ENCODE measurements around the gene CC2D1B.

DNA sequence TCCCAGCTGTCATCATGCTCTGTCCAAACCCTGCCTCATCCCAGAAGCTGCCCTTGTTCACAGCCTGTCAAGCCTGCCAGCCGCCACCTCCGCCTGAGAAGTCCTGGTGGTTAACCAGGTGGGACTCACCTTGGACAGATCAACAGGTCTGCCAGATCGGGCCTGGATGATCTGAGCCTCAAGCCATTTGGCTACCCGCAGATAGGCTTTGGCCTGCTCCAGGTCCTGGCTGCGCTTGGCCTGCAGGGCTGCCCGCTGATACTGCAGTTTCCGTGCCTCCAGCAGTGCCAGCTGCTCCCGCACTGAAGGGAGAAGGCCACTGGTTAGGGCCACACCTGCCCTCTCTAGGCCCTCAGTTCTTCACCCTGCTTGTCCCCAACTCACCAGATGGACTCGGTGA is 8.6 kb downstream of the CC2D1B start:
- TF ChIP-seq, protein P1, sequence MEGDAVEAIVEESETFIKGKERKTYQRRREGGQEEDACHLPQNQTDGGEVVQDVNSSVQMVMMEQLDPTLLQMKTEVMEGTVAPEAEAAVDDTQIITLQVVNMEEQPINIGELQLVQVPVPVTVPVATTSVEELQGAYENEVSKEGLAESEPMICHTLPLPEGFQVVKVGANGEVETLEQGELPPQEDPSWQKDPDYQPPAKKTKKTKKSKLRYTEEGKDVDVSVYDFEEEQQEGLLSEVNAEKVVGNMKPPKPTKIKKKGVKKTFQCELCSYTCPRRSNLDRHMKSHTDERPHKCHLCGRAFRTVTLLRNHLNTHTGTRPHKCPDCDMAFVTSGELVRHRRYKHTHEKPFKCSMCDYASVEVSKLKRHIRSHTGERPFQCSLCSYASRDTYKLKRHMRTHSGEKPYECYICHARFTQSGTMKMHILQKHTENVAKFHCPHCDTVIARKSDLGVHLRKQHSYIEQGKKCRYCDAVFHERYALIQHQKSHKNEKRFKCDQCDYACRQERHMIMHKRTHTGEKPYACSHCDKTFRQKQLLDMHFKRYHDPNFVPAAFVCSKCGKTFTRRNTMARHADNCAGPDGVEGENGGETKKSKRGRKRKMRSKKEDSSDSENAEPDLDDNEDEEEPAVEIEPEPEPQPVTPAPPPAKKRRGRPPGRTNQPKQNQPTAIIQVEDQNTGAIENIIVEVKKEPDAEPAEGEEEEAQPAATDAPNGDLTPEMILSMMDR (IDR thresholded peaks at IDR 0.05; ENCODE audit: low read depth, low read length): no peak
- TF ChIP-seq POLR2A (IDR thresholded peaks at IDR 0.05; ENCODE audit: extremely low read depth, insufficient read length): no peak
- TF ChIP-seq, protein P2, sequence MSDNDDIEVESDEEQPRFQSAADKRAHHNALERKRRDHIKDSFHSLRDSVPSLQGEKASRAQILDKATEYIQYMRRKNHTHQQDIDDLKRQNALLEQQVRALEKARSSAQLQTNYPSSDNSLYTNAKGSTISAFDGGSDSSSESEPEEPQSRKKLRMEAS (IDR thresholded peaks at IDR 0.05; ENCODE audit: low read depth, low read length): no peak
- no peak for TF ChIP-seq MYC (IDR thresholded peaks at IDR 0.05; ENCODE audit: low read depth, low read length)

Measured in NB4 (cell line).